Measurements from ENCODE around the gene METTL16.

The METTL16 gene

DNA sequence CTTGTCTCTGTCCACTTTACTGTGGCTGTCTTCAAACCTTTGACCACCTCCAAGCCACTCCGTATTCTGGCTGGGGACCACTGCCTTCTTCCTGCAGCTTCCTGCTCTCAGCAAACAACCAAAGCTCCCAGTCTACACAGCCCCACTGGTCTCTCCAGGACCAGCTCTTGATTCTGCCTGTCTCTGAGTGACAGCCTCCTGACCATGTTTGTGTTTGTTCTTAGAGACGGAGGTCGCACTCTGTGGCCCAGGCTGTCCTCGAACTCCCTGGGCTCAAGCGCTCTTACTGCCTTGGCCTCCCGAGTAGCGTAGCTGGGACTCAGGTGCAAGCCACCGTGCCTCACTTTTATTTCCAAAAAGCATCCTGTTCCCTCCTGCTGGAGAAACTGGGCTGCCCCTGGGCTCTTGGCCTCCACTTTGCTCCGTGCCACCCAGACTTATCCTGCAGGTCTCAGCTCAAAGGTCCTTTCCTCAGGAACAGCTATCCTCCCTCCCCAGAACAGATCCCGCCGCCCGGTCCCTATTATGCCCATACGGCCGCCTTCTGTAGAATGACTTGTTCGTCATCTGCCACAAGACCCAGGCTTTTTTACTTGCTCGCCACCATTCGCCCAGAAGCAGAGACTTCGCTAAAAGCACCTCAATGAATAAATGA lies 120.0 kb downstream of the METTL16 start:
- Histone ChIP-seq H3K27ac (peak overlapping the region; percentile 98 to 100), H3K4me3 (peak overlapping the region; percentile 78)
- no peak for DNase-seq (ENCODE audit: low spot score)
- TF ChIP-seq, protein P1, sequence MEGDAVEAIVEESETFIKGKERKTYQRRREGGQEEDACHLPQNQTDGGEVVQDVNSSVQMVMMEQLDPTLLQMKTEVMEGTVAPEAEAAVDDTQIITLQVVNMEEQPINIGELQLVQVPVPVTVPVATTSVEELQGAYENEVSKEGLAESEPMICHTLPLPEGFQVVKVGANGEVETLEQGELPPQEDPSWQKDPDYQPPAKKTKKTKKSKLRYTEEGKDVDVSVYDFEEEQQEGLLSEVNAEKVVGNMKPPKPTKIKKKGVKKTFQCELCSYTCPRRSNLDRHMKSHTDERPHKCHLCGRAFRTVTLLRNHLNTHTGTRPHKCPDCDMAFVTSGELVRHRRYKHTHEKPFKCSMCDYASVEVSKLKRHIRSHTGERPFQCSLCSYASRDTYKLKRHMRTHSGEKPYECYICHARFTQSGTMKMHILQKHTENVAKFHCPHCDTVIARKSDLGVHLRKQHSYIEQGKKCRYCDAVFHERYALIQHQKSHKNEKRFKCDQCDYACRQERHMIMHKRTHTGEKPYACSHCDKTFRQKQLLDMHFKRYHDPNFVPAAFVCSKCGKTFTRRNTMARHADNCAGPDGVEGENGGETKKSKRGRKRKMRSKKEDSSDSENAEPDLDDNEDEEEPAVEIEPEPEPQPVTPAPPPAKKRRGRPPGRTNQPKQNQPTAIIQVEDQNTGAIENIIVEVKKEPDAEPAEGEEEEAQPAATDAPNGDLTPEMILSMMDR (IDR thresholded peaks at IDR 0.05): no peak

DNA sequence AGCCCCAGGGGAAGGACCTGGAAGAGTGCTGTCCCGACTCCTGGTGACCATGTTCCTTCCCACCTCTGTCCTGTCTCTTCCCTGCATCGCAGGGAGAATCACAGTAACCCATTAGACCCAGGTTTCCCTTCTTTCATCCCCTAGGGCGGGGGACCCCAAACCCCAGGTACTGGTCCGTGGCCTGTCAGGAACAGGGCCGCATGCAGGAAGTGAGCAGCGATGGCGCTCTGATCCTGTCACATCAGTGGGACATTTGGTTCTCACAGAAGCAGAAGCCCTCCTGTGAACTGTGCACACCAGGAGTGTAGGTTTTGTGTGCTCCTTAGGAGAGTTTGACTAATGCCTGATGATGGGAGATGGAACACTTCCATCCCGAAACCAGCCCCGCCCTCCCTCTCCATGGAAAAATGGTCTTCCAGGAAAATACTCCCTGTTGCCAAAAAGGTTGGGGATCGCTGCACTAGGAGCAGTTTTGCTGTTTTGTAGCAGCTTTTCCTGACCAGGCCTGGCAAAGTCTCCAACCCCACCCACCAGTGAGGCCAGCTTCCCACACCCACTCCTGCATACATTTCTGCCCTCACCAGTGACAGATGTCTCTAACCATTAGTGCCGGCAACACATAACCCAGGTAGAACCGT lies 121.4 kb downstream of the METTL16 start:
- Histone ChIP-seq H3K27ac (peak overlapping the region; percentile 98 to 100), H3K4me3 (peak overlapping the region; percentile 28)
- TF ChIP-seq, protein P1 (IDR thresholded peaks at IDR 0.05): no peak
- DNase-seq (ENCODE audit: low spot score): no peak

DNA sequence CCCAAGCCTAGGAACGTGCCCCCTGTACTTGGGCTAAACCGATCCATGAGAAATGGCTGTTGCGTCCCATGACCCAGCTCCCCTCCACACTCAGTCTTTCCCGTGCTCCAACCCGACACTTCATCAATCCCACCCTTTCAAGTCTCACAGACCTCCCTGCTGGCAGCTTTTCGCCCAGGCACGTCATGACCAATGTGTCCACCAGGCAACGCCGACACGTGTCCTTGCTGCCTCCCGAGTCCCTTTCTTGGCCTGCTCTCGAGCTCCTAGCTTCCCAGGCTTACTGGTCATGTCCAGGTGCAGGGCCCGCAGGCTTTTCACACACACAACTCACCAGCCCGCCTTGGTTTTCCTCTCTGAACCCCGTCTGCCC lies 123.0 kb downstream of the METTL16 start:
- no peak for DNase-seq (ENCODE audit: low spot score)
- Histone ChIP-seq H3K4me3 (no peak overlapping the region), H3K27ac (no peak overlapping the region)
- TF ChIP-seq, protein P1 (IDR thresholded peaks at IDR 0.05): no peak

DNA sequence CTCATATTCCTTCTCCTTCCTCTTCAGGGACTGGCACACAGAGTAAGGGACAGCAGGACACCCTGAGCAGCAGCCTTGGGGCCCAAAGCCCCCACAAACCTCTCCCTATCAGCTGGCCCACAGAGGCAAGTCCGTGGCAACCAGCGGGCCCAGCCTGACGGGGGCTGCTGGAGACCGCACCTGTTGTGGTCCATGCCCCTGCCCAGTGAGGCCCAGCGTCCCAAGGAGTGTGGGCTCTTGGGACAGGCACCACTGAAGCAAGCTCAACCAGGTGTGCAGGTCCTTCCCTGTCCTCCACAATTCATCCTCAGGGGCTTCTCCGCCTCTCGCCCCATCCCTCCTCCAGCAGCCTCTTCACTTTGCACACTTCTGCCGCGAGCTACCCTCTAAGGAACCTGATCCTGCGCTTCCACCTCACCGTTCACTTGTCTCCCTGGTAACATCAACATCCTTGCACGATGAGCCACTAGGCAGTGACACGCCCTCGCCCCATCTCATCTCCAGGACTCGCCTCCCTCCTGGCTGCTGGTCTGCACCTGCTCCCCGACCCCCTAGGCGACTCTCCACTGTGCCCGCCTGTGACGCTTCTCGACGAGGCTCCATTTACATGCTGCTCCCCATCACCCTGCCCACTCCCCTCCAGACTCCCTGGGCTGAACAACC lies 123.5 kb downstream of the METTL16 start:
- no peak for DNase-seq (ENCODE audit: low spot score)
- TF ChIP-seq, protein P1 (IDR thresholded peaks at IDR 0.05): no peak
- no peak overlapping the region for H3K27ac ChIP-seq
- H3K4me3 ChIP-seq: no peak overlapping the region

DNA sequence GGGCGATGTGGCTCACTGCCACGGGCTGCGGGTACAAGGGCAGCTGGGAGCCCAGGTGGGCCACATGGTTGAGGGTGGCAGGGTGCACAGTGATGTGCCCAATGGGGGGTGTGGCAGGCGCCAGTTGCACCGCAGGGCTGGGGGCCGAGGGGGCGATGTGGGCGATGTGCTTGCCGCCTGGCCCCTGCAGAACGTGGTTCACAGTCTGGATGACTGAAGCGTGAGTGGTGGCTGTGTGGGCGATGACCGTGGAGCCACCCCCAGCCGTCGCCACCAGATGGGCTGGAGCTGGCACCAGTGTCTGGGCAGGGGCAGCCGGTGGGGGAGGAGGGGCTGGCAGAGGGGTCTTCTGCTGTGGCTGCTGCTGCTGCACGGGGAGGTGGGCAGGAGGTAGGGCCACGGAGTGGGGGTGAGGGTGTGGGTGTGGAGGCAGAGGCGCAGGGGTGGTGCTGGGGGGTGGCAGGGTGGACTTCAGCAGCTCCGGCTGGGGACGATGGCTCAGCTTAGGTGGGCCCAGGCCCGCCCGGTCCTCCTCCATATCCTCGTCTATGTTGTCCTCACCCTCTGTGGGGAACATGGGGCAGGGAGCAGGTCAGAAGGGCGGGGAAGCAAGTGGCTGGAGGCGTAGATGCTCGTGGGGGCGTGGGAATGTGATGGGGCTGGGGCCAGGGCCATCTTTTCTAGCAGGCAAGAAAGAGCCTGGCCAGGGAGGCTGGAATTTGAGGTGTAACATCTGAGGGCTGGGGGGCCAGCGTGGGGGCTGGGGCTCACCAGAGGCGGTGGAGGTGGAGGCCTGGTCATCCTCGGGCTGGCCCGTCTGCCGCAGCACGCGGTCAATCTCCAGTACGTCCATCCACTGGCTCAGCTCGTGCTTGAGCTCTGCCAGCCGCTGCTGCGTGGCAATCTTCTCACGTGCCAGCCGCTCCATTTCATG lies 124.3 kb downstream of the METTL16 start:
- no peak overlapping the region for H3K27ac ChIP-seq
- TF ChIP-seq, protein P1 (IDR thresholded peaks at IDR 0.05): no peak
- no peak overlapping the region for H3K4me3 ChIP-seq
- DNase-seq (ENCODE audit: low spot score): no peak

DNA sequence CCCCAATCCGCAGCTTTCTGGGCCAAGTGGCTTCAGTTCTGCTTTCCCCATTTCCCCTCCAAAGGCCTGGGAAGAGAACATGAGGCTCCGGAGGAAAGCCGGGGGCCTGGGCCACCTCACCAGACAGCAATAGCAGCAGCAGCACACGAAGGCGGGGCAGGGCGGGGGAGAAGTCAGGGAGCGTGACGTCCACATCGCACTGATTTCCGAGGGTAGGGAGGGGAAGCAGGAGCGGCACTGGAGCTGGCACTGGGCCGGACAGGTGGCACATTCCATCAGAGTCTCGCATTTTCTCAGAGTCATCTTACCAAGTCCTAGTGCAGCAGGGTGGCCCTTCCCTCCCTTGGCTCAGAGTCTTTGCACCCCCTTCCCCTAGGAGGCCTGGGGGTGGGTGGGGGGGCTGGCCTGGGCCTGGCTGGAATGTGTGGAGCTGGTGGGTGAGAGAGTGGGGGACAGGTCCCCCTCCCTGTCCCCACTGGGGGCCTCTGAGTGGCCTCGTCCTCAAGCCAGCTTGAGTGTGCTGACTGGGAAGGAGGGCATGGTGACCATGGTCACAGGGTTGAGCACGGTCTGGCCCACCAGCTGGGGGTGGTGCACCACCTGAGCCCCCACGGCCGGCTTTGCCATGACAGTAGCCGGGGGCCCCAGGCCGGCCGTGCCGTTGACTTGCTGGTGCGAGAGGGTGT lies 125.1 kb downstream of the METTL16 start:
- TF ChIP-seq, protein P1 (IDR thresholded peaks at IDR 0.05): no peak
- no peak for DNase-seq (ENCODE audit: low spot score)
- Histone ChIP-seq H3K4me3 (no peak overlapping the region), H3K27ac (no peak overlapping the region)
